SK-N-DZ (cell line): ENCODE measurements around the gene PTPRZ1.

Source experiments
- DNase-seq: peaks from one replicate; pipeline ENCODE4 v3.0.0-alpha.2; 2015; ENCODE audit warnings: low spot score

Gene PTPRZ1

DNA sequence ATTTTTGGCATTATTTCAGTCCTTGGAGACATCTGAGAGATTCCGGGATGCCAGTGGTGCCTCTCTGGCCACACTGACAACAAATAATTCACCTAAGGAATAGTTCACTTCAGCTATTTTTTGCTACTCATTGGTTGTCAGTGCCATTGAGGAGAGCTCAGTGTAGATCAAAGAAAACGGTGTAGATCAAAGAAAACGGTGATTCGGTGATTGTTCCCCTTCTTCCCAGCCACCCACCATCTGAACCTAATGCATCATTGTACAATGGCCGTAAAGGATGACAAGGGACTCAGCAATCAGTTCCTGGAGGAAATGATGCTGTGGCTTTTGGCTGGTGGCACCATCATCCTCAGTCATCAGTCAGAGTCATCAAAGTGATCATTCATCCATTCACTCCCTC lies 80.6 kb downstream of the PTPRZ1 start:
- no peak for DNase-seq

DNA sequence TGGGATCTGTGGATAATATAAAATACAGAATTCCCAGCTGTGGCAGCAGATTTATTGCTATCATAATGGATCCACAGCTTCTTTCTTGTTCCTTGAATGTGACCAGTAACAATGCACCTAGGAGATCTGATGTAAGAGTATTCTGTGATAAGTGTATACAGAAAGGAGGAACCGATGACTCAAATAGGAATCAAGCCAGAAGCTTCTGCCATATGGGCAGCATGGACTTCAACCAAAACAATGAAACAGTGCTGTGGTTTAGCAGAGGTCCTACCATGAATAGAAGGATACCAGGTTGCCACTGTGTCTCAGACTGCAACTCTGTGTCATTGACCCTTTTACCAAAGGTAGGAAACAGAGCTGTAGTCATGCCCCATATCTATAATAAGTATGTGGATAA lies 81.8 kb downstream of the PTPRZ1 start:
- DNase-seq: no peak

DNA sequence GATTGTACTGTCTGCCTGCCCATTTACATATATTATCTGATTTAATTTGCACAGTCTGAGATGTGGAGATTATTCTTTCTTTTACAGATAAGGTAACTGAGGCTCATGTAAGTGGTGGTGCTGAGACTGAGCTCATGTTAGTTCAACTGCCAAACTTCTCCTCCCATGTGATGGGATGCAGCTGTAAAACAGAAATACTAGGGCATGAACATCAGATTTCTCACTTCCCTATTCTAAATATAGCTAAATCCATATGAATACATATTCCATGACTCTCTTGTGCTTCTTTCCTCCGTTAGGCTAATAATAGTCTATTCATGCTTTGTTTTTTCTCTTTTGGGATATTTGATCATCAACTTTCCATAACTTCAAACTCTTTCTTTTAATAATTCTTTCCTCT lies 84.7 kb downstream of the PTPRZ1 start:
- no peak for DNase-seq

DNA sequence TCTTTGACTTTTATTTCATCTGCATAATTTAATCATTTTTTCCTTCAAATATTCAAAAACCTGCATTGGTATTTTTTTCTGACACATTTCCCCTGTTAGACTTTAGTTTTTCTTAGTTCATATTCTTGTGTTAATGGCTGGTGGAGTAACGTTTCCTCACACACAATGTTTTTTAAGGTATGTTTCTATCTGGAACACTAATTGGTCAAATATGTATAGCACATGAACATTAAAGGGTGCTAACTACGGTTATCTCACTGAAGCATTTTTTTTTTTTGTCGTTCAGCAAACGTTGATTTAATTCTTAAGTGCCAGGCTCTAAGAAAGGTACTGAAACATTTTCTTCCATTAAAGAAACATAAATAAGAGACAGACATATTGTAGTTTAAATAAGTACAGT lies 87.7 kb downstream of the PTPRZ1 start:
- DNase-seq: no peak

- no peak for DNase-seq
Measured at GRCh38 chr7:121961089-121961867, 88.3 kb downstream of the PTPRZ1 start.

DNA sequence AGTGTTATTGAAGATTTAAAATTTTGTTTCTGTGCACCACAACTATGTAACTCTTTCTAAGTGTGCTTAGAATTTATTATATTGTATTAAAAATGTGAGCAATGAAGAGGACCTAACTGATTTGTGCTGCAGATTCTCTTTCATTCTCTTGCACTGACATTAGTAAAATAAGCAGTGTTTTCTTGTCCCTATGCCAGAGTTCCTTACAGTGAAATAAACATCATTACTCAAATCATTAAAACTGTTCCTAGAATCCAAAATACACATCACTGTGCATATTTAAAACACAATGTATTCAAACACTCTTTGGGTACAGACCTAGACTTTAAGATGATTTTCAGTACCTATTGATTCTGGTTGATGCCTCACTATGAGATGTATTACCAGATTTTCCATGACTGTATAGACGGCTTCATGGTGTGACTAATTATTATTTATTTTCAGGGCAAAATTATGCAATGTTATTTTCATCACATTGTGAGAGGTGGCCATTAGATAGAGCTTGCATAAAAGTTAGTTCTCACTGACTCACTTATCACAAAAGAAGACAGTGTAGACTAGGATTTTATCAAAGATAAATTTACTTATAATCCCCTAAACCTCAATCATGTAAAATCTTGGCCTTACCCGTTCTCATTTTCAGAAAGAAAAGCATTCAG lies 93.4 kb downstream of the PTPRZ1 start:
- DNase-seq: no peak

- no peak for DNase-seq
Measured at GRCh38 chr7:121966935-121967332, 94.0 kb downstream of the PTPRZ1 start.

GRCh38 chr7:121985476-121986030 lies 112.6 kb downstream of the PTPRZ1 start:
- DNase-seq: peak; percentile 10

DNA sequence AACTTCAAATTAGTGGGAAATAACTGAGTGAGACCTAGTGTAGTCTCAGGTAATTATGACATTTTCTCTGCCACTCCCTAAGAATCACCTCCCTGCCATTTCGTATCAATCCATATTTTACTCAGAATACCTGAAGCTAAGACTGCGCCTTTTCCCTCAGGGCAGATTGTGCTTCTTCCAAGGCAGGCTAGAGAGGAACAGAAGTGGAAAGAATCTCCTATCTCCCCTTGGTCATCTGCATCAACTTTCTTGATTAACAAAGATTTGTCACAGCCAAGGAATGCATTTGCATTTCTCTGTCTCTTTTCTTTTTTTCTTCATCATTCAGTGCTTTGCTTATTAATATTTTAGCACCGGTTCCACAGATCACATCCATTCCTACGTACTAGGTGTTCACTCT lies 119.1 kb downstream of the PTPRZ1 start:
- DNase-seq: no peak

- peak; percentile 71 for DNase-seq
Measured at GRCh38 chr7:121994625-121995410, 121.9 kb downstream of the PTPRZ1 start.

- peak; percentile 82 for DNase-seq
Measured at GRCh38 chr7:122006687-122007086, 133.7 kb downstream of the PTPRZ1 start.

GRCh38 chr7:122010116-122010515 lies 137.2 kb downstream of the PTPRZ1 start:
- no peak for DNase-seq

GRCh38 chr7:122013065-122013464 lies 140.1 kb downstream of the PTPRZ1 start:
- DNase-seq: no peak

GRCh38 chr7:122013630-122014029 lies 140.7 kb downstream of the PTPRZ1 start:
- DNase-seq: no peak

DNA sequence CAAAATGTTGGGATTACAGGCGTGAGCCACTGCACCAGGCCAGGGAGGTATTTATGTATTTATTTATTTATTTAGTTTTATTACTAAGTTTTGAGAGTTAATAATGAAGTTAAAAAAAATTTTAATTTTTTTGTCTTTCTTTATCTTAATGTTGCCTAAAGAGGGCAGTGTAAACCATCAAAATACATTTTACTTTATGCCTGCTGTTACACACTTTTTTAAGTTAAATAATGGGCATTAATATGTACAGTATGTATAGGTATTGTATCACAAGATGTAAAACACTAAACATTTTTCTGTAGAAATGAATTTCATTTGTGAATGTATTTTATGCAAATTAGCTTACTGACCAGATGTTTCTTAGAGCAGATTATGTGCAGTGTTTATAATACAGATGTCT lies 141.7 kb downstream of the PTPRZ1 start:
- no peak for DNase-seq

GRCh38 chr7:122018032-122018431 lies 145.1 kb downstream of the PTPRZ1 start:
- no peak for DNase-seq

- DNase-seq: no peak
Measured at GRCh38 chr7:122027058-122027457, 154.1 kb downstream of the PTPRZ1 start.

- DNase-seq: no peak
Measured at GRCh38 chr7:122033641-122034040, 160.7 kb downstream of the PTPRZ1 start.

GRCh38 chr7:122035876-122036275 lies 162.9 kb downstream of the PTPRZ1 start:
- no peak for DNase-seq

GRCh38 chr7:122038134-122038533 lies 165.2 kb downstream of the PTPRZ1 start:
- no peak for DNase-seq

DNA sequence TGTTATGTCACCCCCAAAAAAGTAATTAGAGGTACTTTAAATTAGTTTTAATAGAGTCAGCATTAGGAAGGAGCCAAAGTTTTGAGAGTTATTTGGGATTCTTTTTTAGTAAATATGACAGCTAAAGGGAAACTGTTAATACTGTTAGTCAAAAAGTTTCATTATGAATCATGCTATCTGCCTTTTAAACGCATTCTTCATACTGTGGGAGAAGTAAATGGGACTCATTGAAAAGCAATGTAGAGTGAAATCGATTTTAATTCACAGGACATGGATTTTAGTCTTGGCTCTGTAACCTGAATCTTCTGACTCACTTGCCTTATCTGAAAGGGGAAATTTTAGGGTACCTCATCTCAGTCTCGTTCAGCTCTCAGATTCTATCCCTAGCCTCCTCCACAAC lies 165.9 kb downstream of the PTPRZ1 start:
- DNase-seq: no peak

DNA sequence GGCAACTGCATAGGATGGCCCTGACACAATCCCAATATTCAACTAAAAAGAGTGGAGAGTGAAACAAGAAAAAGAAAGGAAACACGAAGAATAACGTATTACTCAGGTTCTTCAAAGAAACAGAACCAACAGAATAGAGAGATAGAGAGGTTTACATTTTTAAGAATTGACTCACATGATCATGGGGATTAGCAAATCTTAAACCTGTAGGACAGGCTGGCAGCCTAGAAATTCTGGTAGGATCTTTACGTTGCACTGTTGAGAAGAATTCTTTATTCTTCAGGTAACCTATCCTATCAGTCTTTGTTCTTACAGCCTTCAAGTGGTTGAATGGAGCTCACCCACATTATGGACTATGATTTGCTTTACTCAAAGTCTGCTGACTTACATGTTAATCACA lies 167.2 kb downstream of the PTPRZ1 start:
- DNase-seq: no peak
